HCT116 (cell line): Measurements from ENCODE around the gene SCG5. TPM values are rescaled to one million over a fixed set of nuclear protein-coding genes. Genes with fewer than 3 reads are reported as not detected.

Experiments used
- ATAC-seq: fragments of 200-7000 bp; cut with Tn5 transposase; 2 replicates; pipeline ENCODE4 v1.9.1; 2020; ENCODE audit warnings: mild to moderate bottlenecking, moderate library complexity
- BruUV-seq: library from RNA; stranded (reverse); fragments of 400-500 nt; replicated peaks from 2 replicates; lab custom pipeline; 2021; lab: Mats Ljungman, UMichigan
- CTCF ChIA-PET: fragments of 300-600 bp; sonication (Branson Sonifier 250); formaldehyde crosslinking; loops from one replicate; lab custom pipeline; 2021; ENCODE audit warnings: antibody characterized with exemption; lab: Charles Lee
- POLR2A ChIA-PET: fragments of 300-600, 350-600 bp; sonication (Branson Sonifier 250); formaldehyde crosslinking; loops from one replicate; lab custom pipeline; 2021; ENCODE audit warnings: antibody characterized with exemption; lab: Charles Lee
- RAD21 ChIA-PET, 2 experiments: fragments of 300-600 bp; sonication (Branson Sonifier 250); formaldehyde crosslinking; loops; one replicate each; lab custom pipeline; 2023; ENCODE audit warnings: low total read pairs in 2 of 2; ENCODE audit not compliant: uncharacterized antibody in 2 of 2, unreplicated experiment in 2 of 2, low non-redundant PET in 1 of 2; lab: Charles Lee
- DNase-seq: peaks from one replicate; pipeline ENCODE4 v3.0.0-alpha.2; 2010; ENCODE audit warnings: low read depth, low spot score
- H2AFZ ChIP-seq: fragments of 200-600 bp; shearing (Covaris generic), sonication (generic); 2 replicates; pipeline ENCODE4 v1.6.1; 2017; ENCODE audit warnings: low read depth, mixed run types, mixed read lengths, antibody characterized with exemption, low read length; ENCODE audit not compliant: poor library complexity, severe bottlenecking
- H3K27ac ChIP-seq: 2 replicates; pipeline ENCODE4 v1.5.1; 2012; ENCODE audit warnings: low read depth, low read length
- H3K27me3 ChIP-seq: fragments of 200-600 bp; sonication (generic); 2 replicates; pipeline ENCODE4 v1.6.1; 2016; ENCODE audit warnings: mixed run types, low read length, mixed read lengths; ENCODE audit not compliant: insufficient read depth
- H3K36me3 ChIP-seq, 2 experiments: fragments of 200-500 bp in 1 of 2; fragments of 200-600 bp in 1 of 2; sonication (Bioruptor generic) in 1 of 2; sonication (generic) in 1 of 2; 2 replicates each; pipeline versions ENCODE4 v1.5.1 to v1.6.1; 2014 to 2016; ENCODE audit warnings: low read length in 2 of 2, inconsistent platforms in 1 of 2, mixed read lengths in 1 of 2, mixed run types in 1 of 2; ENCODE audit not compliant: insufficient read depth in 2 of 2, control insufficient read depth in 1 of 2
- H3K4me1 ChIP-seq, 2 experiments: fragments of 200-600 bp in 1 of 2; sonication (generic) in 1 of 2; 2 replicates each; pipeline versions ENCODE4 v1.5.1 to v1.6.1; 2012 to 2017; ENCODE audit warnings: low read length in 2 of 2, inconsistent platforms in 1 of 2, mild to moderate bottlenecking in 1 of 2, mixed read lengths in 1 of 2, mixed run types in 1 of 2, moderate library complexity in 1 of 2; ENCODE audit not compliant: insufficient read depth in 2 of 2, control insufficient read depth in 1 of 2
- H3K4me2 ChIP-seq: fragments of 200-600 bp; sonication (generic); 2 replicates; pipeline ENCODE4 v1.6.1; 2017; ENCODE audit warnings: mixed run types, low read length, mixed read lengths
- H3K4me3 ChIP-seq, 2 experiments: fragments of 200-600 bp in 1 of 2; sonication (generic) in 1 of 2; replicated peaks in 1 of 2; 2 replicates each; pipeline ENCODE4 v1.5.1; 2011 to 2016; ENCODE audit warnings: low read length in 2 of 2, control low read depth in 1 of 2, low read depth in 1 of 2, mild to moderate bottlenecking in 1 of 2, mixed read lengths in 1 of 2, mixed run types in 1 of 2
- H3K79me2 ChIP-seq: fragments of 200-600 bp; sonication (generic); 2 replicates; pipeline ENCODE4 v1.6.1; 2017; ENCODE audit warnings: mild to moderate bottlenecking, mixed run types, low read length, moderate library complexity, mixed read lengths; ENCODE audit not compliant: insufficient read depth
- H3K9ac ChIP-seq: fragments of 200-600 bp; sonication (generic); 2 replicates; pipeline ENCODE4 v1.6.1; 2016; ENCODE audit warnings: low read length, mixed read lengths
- H3K9me2 ChIP-seq: fragments of 200-600 bp; sonication (generic), shearing (Covaris generic); 2 replicates; pipeline ENCODE4 v1.6.1; 2017; ENCODE audit warnings: mixed run types, mild to moderate bottlenecking, moderate library complexity; ENCODE audit not compliant: insufficient read depth
- H3K9me3 ChIP-seq, 2 experiments: fragments of 200-500 bp in 1 of 2; fragments of 200-600 bp in 1 of 2; sonication (Bioruptor generic) in 1 of 2; sonication (generic) in 1 of 2; 2 replicates each; pipeline ENCODE4 v1.6.1; 2014 to 2017; ENCODE audit warnings: low read length in 2 of 2, mixed read lengths in 2 of 2, inconsistent platforms in 1 of 2, low read depth in 1 of 2, mild to moderate bottlenecking in 1 of 2, mixed run types in 1 of 2, moderate library complexity in 1 of 2; ENCODE audit not compliant: control insufficient read depth in 1 of 2, insufficient read depth in 1 of 2
- H4K20me1 ChIP-seq: fragments of 200-600 bp; sonication (generic), shearing (Covaris generic); 2 replicates; pipeline ENCODE4 v1.6.1; 2017; ENCODE audit warnings: mixed run types, mild to moderate bottlenecking, moderate library complexity; ENCODE audit not compliant: insufficient read depth
- CBX3 ChIP-seq: IDR thresholded peaks from 2 replicates; pipeline ENCODE4 v1.6.1; 2012; ENCODE audit warnings: low read depth
- CEBPB ChIP-seq: IDR thresholded peaks from 2 replicates; pipeline ENCODE4 v1.6.1; 2012; ENCODE audit warnings: low read depth
- EGR1 ChIP-seq: IDR thresholded peaks from 2 replicates; pipeline ENCODE4 v1.6.1; 2012; ENCODE audit warnings: low read depth
- ELF1 ChIP-seq: IDR thresholded peaks from 2 replicates; pipeline ENCODE4 v1.6.1; 2012; ENCODE audit warnings: low read depth, borderline replicate concordance
- EZH2phosphoT487 ChIP-seq: fragments of 200-600 bp; IDR thresholded peaks from 2 replicates; pipeline ENCODE4 v1.6.1; 2018; ENCODE audit warnings: antibody characterized with exemption, borderline replicate concordance
- JUND ChIP-seq: IDR thresholded peaks from 2 replicates; pipeline ENCODE4 v1.6.1; 2012
- POLR2A ChIP-seq: IDR thresholded peaks from 2 replicates; pipeline ENCODE4 v1.7.0; 2011; ENCODE audit warnings: borderline replicate concordance; ENCODE audit not compliant: insufficient read depth, insufficient read length; ENCODE audit errors: extremely low read depth
- POLR2AphosphoS5 ChIP-seq: IDR thresholded peaks from 2 replicates; pipeline ENCODE4 v1.6.1; 2011; ENCODE audit warnings: mild to moderate bottlenecking, low read depth, low read length, moderate library complexity
- RAD21 ChIP-seq: IDR thresholded peaks from 2 replicates; pipeline ENCODE4 v1.6.1; 2012; ENCODE audit warnings: low read depth, mild to moderate bottlenecking
- SIN3A ChIP-seq: IDR thresholded peaks from 2 replicates; pipeline ENCODE4 v1.6.1; 2012; ENCODE audit warnings: low read depth
- SP1 ChIP-seq: IDR thresholded peaks from 2 replicates; pipeline ENCODE4 v1.6.1; 2012; ENCODE audit warnings: low read depth
- SRF ChIP-seq: IDR thresholded peaks from 2 replicates; pipeline ENCODE4 v1.6.1; 2012; ENCODE audit warnings: low read depth
- TCF7L2 ChIP-seq: IDR thresholded peaks from 2 replicates; pipeline ENCODE4 v1.7.0; 2011; ENCODE audit warnings: borderline replicate concordance, inconsistent platforms; ENCODE audit not compliant: insufficient read depth, insufficient read length; ENCODE audit errors: extremely low read depth
- YY1 ChIP-seq: IDR thresholded peaks from 2 replicates; pipeline ENCODE4 v1.6.1; 2011; ENCODE audit warnings: low read length, low read depth, moderate library complexity, mild to moderate bottlenecking; ENCODE audit not compliant: insufficient replicate concordance; ENCODE audit errors: extremely low read depth
- ZFX ChIP-seq: fragments of 450-650 bp; IDR thresholded peaks from 2 replicates; pipeline ENCODE4 v1.6.1; 2017
- ZNF274 ChIP-seq: fragments of 200-500 bp; sonication (Bioruptor generic); IDR thresholded peaks from 2 replicates; pipeline ENCODE4 v1.6.1; 2014; ENCODE audit warnings: mild to moderate bottlenecking, low read depth, low read length, inconsistent platforms
- intact Hi-C: fragments of 100-400 bp; cut with micrococcal nuclease; formaldehyde crosslinking; loops from 2 replicates; pipeline ENCODE4 v1.10.0; 2022
- total RNA-seq: library from RNA; stranded (reverse); gene quantifications from one replicate; pipeline ENCODE4 v1.2.1, GENCODE V29; 2021; ENCODE audit not compliant: unreplicated experiment
- TF ChIP-seq, protein P1 (sequence below): IDR thresholded peaks from 2 replicates; pipeline ENCODE4 v1.6.1; 2012; ENCODE audit warnings: low read depth
- TF ChIP-seq, protein P2 (sequence below): IDR thresholded peaks from 2 replicates; pipeline ENCODE4 v1.6.1; 2012
- TF ChIP-seq, protein P3 (sequence below): IDR thresholded peaks from 2 replicates; pipeline ENCODE4 v1.6.1; 2012
- TF ChIP-seq, protein P4 (sequence below): IDR thresholded peaks from 2 replicates; pipeline ENCODE4 v1.6.1; 2011; ENCODE audit warnings: mild to moderate bottlenecking, low read length, moderate library complexity; ENCODE audit not compliant: insufficient replicate concordance; ENCODE audit errors: extremely low read depth

SCG5 gene
- total RNA-seq, 1 experiment from 2014 or later = 1.7 TPM

DNA sequence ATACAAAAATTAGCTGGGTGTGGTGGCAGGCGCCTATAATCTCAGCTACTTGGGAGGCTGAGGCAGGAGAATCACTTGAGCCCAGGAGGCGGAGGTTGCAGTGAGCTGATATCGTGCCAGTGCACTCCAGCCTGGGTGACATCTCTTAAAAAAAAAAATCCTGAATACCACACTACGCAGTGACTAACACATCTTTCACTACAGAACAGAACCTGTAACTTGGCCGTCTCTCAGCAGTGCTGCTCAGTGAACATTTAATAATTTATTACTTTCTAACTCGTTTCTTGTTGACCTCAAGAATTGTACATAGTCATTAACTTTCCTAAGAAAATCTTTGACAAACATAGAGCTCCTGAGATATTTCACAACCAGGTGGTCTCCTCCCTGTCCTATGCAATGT, 80.1 kb downstream of the SCG5 start:
- Histone ChIP-seq H3K9me2 (no peaks in the 10 kb centered on the region), H3K27ac (no peak overlapping the region), H3K79me2 (no peaks in the 10 kb centered on the region), H2AFZ (no peak overlapping the region), H3K9ac (no peak overlapping the region), H3K4me2 (no peak overlapping the region), H3K4me1 (no peaks in the 10 kb centered on the region), H3K9me3 (no peaks in the 10 kb centered on the region), H4K20me1 (no peaks in the 10 kb centered on the region), H3K36me3 (no peaks in the 10 kb centered on the region), H3K27me3 (no peaks in the 10 kb centered on the region), H3K4me3 (no peak overlapping the region)
- intact Hi-C loops = no loop called here
- ATAC-seq (no peak), DNase-seq (no peak)
- ChIA-PET RAD21 (no interaction called here), POLR2A (no interaction called here), CTCF (no interaction called here)
- no TSS peak for BruUV-seq
- TF ChIP-seq, protein P1, sequence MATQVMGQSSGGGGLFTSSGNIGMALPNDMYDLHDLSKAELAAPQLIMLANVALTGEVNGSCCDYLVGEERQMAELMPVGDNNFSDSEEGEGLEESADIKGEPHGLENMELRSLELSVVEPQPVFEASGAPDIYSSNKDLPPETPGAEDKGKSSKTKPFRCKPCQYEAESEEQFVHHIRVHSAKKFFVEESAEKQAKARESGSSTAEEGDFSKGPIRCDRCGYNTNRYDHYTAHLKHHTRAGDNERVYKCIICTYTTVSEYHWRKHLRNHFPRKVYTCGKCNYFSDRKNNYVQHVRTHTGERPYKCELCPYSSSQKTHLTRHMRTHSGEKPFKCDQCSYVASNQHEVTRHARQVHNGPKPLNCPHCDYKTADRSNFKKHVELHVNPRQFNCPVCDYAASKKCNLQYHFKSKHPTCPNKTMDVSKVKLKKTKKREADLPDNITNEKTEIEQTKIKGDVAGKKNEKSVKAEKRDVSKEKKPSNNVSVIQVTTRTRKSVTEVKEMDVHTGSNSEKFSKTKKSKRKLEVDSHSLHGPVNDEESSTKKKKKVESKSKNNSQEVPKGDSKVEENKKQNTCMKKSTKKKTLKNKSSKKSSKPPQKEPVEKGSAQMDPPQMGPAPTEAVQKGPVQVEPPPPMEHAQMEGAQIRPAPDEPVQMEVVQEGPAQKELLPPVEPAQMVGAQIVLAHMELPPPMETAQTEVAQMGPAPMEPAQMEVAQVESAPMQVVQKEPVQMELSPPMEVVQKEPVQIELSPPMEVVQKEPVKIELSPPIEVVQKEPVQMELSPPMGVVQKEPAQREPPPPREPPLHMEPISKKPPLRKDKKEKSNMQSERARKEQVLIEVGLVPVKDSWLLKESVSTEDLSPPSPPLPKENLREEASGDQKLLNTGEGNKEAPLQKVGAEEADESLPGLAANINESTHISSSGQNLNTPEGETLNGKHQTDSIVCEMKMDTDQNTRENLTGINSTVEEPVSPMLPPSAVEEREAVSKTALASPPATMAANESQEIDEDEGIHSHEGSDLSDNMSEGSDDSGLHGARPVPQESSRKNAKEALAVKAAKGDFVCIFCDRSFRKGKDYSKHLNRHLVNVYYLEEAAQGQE = no peak
- TF ChIP-seq POLR2A (no peak), EZH2phosphoT487 (no peak), CBX3 (no peak), JUND (no peak), SRF (no peak), CEBPB (no peak), POLR2AphosphoS5 (no peak), YY1 (no peak), EGR1 (no peak), ELF1 (no peak), TCF7L2 (no peak), ZFX (no peak), SP1 (no peak), ZNF274 (no peak), RAD21 (no peak), SIN3A (no peak)
- TF ChIP-seq, protein P2, sequence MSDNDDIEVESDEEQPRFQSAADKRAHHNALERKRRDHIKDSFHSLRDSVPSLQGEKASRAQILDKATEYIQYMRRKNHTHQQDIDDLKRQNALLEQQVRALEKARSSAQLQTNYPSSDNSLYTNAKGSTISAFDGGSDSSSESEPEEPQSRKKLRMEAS = no peak
- TF ChIP-seq, protein P3, sequence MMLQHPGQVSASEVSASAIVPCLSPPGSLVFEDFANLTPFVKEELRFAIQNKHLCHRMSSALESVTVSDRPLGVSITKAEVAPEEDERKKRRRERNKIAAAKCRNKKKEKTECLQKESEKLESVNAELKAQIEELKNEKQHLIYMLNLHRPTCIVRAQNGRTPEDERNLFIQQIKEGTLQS = no peak
- TF ChIP-seq, protein P4, sequence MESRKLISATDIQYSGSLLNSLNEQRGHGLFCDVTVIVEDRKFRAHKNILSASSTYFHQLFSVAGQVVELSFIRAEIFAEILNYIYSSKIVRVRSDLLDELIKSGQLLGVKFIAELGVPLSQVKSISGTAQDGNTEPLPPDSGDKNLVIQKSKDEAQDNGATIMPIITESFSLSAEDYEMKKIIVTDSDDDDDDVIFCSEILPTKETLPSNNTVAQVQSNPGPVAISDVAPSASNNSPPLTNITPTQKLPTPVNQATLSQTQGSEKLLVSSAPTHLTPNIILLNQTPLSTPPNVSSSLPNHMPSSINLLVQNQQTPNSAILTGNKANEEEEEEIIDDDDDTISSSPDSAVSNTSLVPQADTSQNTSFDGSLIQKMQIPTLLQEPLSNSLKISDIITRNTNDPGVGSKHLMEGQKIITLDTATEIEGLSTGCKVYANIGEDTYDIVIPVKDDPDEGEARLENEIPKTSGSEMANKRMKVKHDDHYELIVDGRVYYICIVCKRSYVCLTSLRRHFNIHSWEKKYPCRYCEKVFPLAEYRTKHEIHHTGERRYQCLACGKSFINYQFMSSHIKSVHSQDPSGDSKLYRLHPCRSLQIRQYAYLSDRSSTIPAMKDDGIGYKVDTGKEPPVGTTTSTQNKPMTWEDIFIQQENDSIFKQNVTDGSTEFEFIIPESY = no peak
